HL-60/S4 (cell line): ENCODE measurements around the gene RS1.

ENCODE experiments used
- in situ Hi-C: fragments of 300-500 bp; cut with MboI; formaldehyde crosslinking; loops from 2 replicates; pipeline ENCODE4 v1.14.3; 2022; ENCODE audit warnings: low sequenced_read_pairs

The RS1 gene

DNA sequence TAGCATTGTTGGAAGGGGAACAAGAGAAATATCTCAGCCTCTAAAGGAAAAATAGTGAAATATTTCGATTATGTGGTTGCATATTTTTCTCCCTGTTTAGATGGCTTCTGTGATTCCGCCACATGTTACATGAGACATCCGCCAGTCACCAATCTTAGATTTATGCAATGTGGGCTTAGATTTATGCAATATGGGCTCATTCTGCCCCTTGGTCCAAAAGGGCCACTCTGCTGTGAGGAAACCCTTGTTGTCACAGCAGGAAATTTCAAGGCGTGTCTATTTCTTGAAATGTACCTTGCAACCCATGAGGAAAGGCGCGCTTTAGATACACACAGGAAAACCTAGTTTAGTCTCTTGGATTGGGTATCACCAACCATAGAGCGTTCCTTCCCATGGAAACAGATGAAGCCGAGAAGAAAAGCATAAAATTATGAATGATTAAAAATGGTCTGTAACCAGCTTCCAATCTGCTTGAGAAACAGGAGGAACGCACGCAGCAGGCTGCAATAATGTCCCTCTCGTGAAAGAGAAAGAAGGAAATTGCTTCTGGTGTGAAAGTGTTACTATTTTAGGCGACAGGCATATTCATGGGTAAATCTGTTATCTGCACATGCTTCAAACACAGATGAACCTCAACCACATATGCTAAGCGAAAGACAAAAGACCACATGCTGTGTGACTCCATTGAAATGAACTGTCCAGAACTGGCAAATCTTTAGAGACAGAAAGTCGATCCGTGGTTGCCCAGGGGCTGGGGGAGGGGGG lies 3.7 kb downstream of the RS1 start:
- in situ Hi-C loops, result no loop called here

- in situ Hi-C loops, result no loop called here
Measured at GRCh38 chrX:18666614-18667013, 5.3 kb downstream of the RS1 start.

- in situ Hi-C loops, result no loop called here
Measured at GRCh38 chrX:18664947-18665346, 7.0 kb downstream of the RS1 start.

DNA sequence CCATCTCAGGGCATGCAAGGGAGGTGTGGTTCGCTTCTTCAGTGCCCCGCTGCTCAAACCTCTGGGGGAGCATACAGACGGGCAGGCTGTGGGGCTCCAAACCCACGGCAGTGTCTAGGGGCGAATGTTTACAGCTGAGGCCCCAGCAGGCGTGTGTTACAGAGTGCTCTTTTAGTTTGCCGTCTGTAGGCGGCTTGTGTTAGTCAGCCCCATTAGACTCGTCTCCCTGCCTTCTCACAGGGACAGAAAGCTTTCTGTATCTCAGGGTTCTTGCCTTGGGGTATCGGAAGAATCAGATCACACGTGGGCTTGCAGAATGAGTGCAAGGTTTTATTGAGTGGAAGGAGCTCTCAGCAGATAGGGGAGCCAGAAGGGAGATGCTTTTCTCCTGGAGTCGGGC lies 10.6 kb downstream of the RS1 start:
- in situ Hi-C loops, result no loop called here

GRCh38 chrX:18654875-18655836 lies 16.8 kb downstream of the RS1 start:
- in situ Hi-C loops, result no loop called here

- in situ Hi-C loops, result no loop called here
Measured at GRCh38 chrX:18652636-18653035, 19.3 kb downstream of the RS1 start.

DNA sequence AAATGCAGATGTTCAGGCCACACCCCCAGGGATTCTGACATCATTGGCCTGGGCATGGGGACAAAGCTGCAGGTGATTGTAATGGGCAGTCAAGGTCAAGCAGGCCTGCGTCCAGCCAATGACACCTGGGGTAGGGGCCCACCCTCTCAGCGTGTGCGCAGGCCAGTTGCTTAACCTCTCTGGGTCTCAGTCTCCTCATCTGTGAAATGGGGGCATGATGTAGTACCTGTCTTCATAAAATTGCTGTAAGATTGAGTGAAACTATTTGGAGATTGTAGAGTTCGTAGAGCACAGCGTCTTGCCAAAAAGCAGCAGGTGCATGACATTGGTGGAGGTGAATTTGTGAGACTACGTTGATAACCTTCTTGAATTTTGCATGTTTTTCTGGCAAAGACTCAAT lies 21.2 kb downstream of the RS1 start:
- in situ Hi-C loops, result no loop called here

DNA sequence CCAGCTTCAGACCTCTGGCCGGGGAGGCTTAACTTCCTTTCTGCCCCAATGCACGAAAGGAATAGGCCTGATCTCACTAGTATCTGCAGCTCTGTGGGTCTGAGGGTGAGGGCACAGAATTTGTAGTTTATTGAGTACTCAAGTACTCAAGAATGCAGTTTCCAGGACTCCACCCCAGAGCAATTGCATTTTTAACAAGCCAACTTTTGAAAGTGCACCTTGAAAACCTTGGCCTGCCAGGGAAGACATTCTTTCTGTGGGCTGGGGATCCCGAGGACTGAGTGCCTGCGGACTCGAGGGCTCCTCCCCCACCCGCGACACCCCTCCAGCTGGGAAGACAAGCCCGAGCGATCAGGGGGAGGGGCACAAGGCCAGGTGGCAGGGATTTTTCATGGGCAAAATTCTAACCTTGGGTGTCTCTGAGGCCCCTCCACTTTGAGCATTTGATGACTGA lies 22.4 kb downstream of the RS1 start:
- in situ Hi-C loops, result no loop called here

- in situ Hi-C loops, result no loop called here
Measured at GRCh38 chrX:18647621-18648020, 24.3 kb downstream of the RS1 start.

- in situ Hi-C loops, result no loop called here
Measured at GRCh38 chrX:18643853-18644252, 28.1 kb downstream of the RS1 start.

- in situ Hi-C loops, result no loop called here
Measured at GRCh38 chrX:18643243-18643642, 28.7 kb downstream of the RS1 start.

DNA sequence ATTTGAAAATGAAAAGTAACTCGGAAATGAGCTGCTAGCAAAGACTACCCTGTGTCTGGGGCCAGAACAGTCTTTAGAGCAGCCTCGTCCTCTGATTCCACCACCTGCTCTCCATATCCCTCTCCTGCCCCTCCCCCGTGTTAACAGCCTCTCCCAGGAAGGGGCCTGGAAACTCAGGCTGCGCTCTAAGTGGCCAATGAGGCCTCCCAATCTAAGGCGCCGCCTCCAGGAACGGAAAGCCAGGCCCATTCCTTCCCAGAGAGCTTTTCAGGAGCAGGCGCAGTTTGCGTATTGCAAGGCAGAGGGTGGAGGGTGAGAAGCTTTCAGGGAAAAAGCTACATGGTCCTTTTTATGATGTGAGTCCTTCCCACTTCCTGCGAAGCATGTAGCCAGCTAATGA lies 31.2 kb downstream of the RS1 start:
- in situ Hi-C loops, result no loop called here

DNA sequence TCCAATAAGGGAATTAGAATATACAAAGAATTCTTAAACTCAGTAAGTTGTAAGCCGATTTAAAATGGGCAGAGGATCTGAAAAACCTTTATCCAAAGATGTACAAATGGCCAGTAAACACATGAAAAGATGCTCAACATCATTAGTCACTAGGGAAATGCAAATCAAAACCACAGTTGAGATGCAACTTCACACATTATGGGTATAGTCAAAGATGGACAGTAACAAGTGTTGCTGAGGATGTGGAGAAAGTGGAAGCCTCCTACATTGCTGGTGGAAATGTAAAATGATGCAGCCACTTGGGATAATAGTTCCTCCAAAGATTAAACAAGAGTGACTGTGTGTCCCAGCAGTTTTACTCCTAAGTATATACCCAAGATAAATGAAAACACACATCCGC lies 32.6 kb downstream of the RS1 start:
- in situ Hi-C loops, result no loop called here

DNA sequence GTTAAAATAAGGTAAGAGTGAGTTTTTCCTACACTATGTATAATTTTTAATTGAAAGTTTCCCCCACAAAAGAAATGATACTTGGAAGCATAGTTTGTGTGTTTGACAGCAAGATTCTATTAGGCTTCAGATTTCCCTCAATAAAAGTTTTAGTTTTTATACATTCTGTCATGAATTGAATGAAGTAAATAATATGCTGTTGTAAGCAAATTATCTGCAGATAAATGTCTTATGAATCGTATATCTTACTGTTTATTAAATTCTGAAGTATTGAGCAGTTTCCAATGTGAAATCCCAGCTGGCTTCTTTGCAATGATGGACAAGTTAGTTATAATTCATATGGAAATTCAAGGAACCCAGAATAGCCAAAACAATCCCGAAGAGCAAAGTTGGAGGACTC lies 33.5 kb downstream of the RS1 start:
- in situ Hi-C loops, result no loop called here

DNA sequence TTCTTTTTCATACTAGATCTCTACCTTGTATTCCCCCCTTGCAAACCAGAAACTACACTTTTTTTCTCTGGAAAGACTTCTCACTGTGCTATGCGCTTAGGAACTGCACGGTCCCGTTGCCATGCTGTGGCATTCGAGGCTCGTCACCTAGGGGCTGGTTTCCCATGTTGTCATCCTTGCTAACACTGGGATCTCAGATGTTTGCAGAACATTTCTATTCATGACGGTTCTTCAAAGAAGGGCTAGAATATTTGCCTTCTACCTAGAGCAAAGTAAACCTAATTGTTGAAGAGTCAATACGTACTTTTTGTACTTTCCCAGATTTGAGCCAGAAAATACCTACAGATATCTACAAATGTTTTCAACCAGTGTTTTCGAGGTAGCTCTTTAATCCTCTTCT lies 41.0 kb downstream of the RS1 start:
- in situ Hi-C loops, result no loop called here

DNA sequence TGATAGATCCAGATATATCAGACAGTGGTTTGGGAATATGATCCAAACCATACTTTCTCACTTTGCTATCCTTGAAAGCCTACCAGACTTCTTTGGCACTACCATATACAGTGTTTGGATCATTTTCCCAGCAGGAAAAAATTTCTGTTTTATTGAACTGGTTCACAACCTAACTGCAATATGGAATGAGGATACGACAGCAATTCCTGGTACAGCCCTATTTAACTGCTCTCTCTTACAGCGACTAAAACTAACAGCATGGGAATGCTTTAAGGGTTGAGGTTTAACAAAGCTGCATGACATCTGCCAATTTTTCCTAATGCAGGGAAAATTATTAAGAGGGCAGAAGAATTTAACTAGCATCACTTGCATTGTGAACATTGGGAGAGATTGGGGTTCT lies 47.3 kb downstream of the RS1 start:
- in situ Hi-C loops, result no loop called here

DNA sequence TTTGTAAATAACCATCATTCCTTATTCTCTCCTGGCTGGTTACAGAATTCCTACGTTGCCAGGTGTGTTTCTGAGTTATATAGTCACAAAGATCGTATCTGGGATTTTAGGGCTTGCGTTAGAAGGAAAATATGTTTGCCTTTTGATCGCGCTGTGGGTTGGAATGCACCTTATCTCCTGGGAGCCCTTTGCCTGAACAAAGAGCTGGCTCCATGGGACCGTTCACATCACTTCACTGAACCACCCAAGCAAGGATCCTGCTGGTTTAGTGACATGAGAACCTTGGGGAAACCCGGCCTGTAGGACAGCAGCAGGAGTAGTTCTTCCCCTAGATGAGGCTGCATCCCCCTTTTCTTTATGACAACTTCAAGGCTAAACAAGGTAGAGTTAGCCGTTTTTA lies 51.6 kb downstream of the RS1 start:
- in situ Hi-C loops, result no loop called here

- in situ Hi-C loops, result no loop called here
Measured at GRCh38 chrX:18619288-18619687, 52.6 kb downstream of the RS1 start.

- in situ Hi-C loops, result no loop called here
Measured at GRCh38 chrX:18617407-18617750, 54.5 kb downstream of the RS1 start.

GRCh38 chrX:18616688-18617406 lies 55.1 kb downstream of the RS1 start:
- in situ Hi-C loops, result no loop called here

DNA sequence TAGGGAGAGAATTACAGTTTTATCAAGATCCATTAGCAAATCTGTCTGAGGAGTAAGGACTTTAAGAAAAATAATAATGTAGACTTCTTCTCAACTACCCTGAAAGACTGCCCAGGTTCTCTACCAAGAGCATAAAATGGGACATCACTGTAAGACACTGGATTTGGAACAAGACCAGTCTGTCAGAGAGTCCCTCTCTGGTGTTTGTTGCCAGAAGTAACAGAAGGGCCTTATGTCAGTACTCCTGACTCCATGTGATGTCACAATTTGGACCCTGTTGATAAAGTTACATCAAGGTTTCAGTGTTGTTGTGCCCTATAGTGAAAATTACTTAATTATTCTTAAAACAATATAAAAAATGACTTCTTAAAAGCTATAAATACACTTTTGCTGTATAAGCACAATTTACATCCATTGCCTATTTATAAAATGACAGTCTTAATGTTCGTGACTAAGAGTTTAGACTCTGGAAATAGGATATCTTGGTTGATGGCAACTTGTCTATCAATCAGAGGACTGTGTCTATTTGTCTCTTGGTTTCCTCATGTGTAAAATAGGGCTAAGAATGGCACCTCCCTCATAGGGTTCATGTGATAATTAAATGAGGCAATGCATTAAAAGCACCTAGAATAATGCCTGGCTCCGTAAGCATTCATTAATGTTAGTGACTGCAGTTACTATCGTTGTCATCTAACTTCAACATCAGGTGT lies 57.8 kb downstream of the RS1 start:
- in situ Hi-C loops, result no loop called here
